Activated CD4-positive, alpha-beta T cell treated with anti-CD3 and anti-CD28 coated beads, Interleukin-2, Interleukin-4, amounts not matched to agents 100 ng/mL and 50 ng/mL, durations not matched to agents 16 hours and 8 hours (primary cell): ENCODE data around the gene CLDN2.
"Not testable (repeated sequence)": the region's sequence is repeated elsewhere in the genome, so short reads cannot be mapped to it uniquely, and the experiment has no call there.

ENCODE experiments used
- DNase-seq: peaks from one replicate; pipeline ENCODE4 v3.0.0-alpha.2; 2020; ENCODE audit warnings: low spot score

The CLDN2 gene

GRCh38 chrX:106959901-106960300 lies 39.7 kb downstream of the CLDN2 start:
- DNase-seq, result no peak

- DNase-seq, result no peak
These were observed 42.9 kb downstream of the CLDN2 start for GRCh38 chrX:106963111-106963510.

- no peak for DNase-seq
These were observed 44.1 kb downstream of the CLDN2 start for GRCh38 chrX:106964290-106964689.

- not testable (repeated sequence) for DNase-seq
These were observed 46.3 kb downstream of the CLDN2 start for GRCh38 chrX:106966547-106966946.

DNA sequence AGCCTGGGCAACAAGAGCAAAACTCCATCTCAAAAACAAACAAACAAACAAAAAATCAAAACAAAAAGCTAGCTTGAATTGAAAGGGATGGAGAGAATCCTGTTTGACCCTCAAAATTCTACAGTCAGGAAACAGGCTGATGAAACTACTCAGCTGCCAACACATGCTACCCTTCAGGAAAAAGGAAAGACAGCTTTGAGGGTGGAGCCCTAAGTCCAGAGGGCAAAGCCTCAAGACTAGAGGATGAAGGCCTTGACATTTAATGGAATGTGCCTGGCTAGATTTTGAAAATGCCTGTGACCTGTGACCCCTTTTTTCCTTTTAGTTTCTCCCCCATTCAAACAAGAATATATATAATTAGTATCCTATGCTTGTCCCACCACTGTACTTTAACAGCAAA lies 52.7 kb downstream of the CLDN2 start:
- DNase-seq, result no peak

GRCh38 chrX:106973433-106974149 lies 53.4 kb downstream of the CLDN2 start:
- no peak for DNase-seq

DNA sequence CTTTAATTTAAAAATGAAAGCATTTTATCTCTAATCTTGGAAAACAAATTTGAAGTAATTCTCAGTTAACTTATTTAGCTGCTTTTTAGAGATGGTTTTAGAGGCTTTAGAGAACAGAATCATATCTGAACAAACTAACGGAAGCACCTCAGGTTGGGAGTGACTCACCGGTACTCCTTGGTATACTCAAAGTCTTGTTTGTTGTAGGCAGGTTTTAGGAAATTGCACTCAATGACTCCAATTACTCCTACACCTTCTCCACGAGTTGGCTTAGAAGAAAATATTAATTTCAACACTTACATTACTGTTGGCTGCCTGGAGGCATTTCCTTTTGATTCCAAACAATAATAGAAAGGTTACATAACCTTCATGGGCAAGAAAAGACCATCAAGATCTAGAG lies 56.2 kb downstream of the CLDN2 start:
- DNase-seq, result peak; percentile 4
